Stomach (tissue), 9 donors: ENCODE data around the gene CRYBB3. TPM values are rescaled to one million over a fixed set of nuclear protein-coding genes. Genes with fewer than 3 reads are reported as not detected.
"Not testable (repeated sequence)": the region's sequence is repeated elsewhere in the genome, so short reads cannot be mapped to it uniquely, and the experiment has no call there.

Experiments used
- DNase-seq, 2 donors: peaks; one replicate each; pipeline versions ENCODE4 v3.0.0 to v3.0.0-alpha.2; 2013 to 2019
- H3K27ac ChIP-seq, 5 donors: fragments of 200-600 bp in 4 of 5; sonication (generic) in 4 of 5; one replicate each; pipeline ENCODE4 v1.5.1; 2013 to 2019; ENCODE audit warnings: mild to moderate bottlenecking in 1 of 5, moderate library complexity in 1 of 5
- H3K27me3 ChIP-seq, 3 donors: fragments of 200-600 bp; sonication (generic); one replicate each; pipeline ENCODE4 v1.5.1; 2017 to 2019; ENCODE audit warnings: mixed run types in 1 of 3
- H3K36me3 ChIP-seq, 4 donors: fragments of 200-600 bp; sonication (generic); 1 replicate in 3 of 4; 2 replicates in 1 of 4; pipeline ENCODE4 v1.5.1; 2016 to 2019
- H3K4me1 ChIP-seq, 4 donors: fragments of 200-600 bp; sonication (generic); one replicate each; pipeline ENCODE4 v1.5.1; 2016 to 2019
- H3K4me3 ChIP-seq, 4 donors: fragments of 200-600 bp; sonication (generic) in 3 of 4; one replicate each; pipeline ENCODE4 v1.5.1; 2016 to 2019; ENCODE audit warnings: mild to moderate bottlenecking in 1 of 4
- H3K9me3 ChIP-seq, 4 donors: fragments of 200-600 bp; sonication (generic); one replicate each; pipeline ENCODE4 v1.5.1; 2016 to 2019
- CTCF ChIP-seq, 7 experiments: fragments of 450-650 bp in 4 of 7; fragments of 200-600 bp in 3 of 7; sonication (generic) in 3 of 7; IDR thresholded peaks; one replicate each; pipeline ENCODE4 v1.5.1; 2016 to 2019; ENCODE audit warnings: antibody characterized with exemption in 7 of 7, control low read depth in 2 of 7, mild to moderate bottlenecking in 1 of 7
- EP300 ChIP-seq: sonication (generic); formaldehyde crosslinking; IDR thresholded peaks from one replicate; pipeline ENCODE4 v1.6.1; 2017; ENCODE audit warnings: antibody characterized with exemption
- POLR2A ChIP-seq, 4 donors: fragments of 450-650 bp; IDR thresholded peaks; one replicate each; pipeline ENCODE4 v1.6.1; 2016; ENCODE audit warnings: antibody characterized with exemption in 4 of 4, control low read depth in 2 of 4, mild to moderate bottlenecking in 1 of 4, moderate library complexity in 1 of 4
- POLR2AphosphoS5 ChIP-seq, 3 donors: sonication (generic); formaldehyde crosslinking; IDR thresholded peaks; one replicate each; pipeline ENCODE4 v1.6.1; 2016; ENCODE audit warnings: antibody characterized with exemption in 3 of 3
- WGBS, 5 donors: extraction: QIAGEN DNeasy Blood & Tissue Kit in 3 of 5; methylation state at CpG; one replicate each; pipeline versions ENCODE4 v1.1.5 to v1.1.7; 2013 to 2018; 5-methylcytosine and 5-hydroxymethylcytosine counted together
- intact Hi-C: fragments of 100-400 bp; cut with DNase I; formaldehyde crosslinking; loops from one replicate; pipeline ENCODE4 v1.15.1; 2023; ENCODE audit warnings: low total_unique reads
- polyA plus RNA-seq, 3 donors: library from polyadenylated mRNA; stranded (reverse); fragments of 200-250 nt; gene quantifications; one replicate each; pipeline ENCODE4 v1.2.3, GENCODE V29; 2013
- small RNA-seq, 4 donors: library from RNA; depleted of rRNA; stranded (forward); fragments of <200 nt; gene quantifications; one replicate each; pipeline ENCODE3, GENCODE V24; 2016
- total RNA-seq, 5 donors: library from RNA; depleted of rRNA; stranded (reverse); fragments of >200 nt; gene quantifications; one replicate each; pipeline versions ENCODE4 v1.1.0 to v1.2.3, GENCODE V29; 2014 to 2016
- donor health status: healthy with polysubstance abuse.
- donor health status: Bipolar disorder and iron deficiency.
- donor health status: healthy.

Gene CRYBB3
- total and polyA plus RNA-seq, 8 donors: 0.33 TPM; not detected in 7

- peak; percentile 85 to 94 for DNase-seq
- Histone ChIP-seq H3K4me1 (peaks cover 0 to 6% (median 6%) of the 10 kb centered on the region in 4 donors), H3K4me3 (no peak overlapping the region), H3K27me3 (peaks cover 0 to 69% (median 32%) of the 10 kb centered on the region in 3 donors), H3K27ac (no peak overlapping the region), H3K36me3 (no peaks in the 10 kb centered on the region), H3K9me3 (no peaks in the 10 kb centered on the region)
- intact Hi-C loops: loop anchor here (10.0 kb wide), 1 partner anchor 99 kb away; no protein-coding TSS in a partner anchor
- 13 to 20% (median 15%) methylated on average over 16 to 30 of the region's 30 CpGs for WGBS, 5 donors
- TF ChIP-seq EP300 (no peak), CTCF (IDR thresholded peaks at IDR 0.05) (peak in 5 of 7 experiments; percentile 31 to 63 (median 58))
Observed at GRCh38 chr22:25235547-25236290, 36.1 kb downstream of the CRYBB3 start.

DNA sequence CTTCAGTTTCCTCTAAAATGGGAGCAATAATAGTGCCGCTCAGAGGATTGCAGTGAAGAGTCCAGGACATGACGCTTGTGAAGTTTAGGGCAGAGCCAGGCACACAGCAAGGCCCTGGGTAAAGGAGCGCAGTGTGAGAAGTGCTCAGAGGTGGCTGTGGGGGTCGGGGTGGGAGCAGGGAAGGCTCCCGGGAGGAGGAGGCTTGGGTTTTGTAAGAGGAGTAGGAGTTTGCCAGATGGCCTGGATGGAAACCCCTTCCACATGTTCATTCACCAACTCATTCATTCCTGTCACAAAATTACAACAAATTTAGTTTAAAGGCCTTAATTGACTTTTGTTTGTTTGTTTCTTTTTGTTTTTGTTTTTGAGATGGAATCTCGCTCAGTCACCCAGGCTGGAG lies 36.8 kb downstream of the CRYBB3 start:
- WGBS, 5 donors: 78 to 89% (median 85%) methylated on average over 6 of the region's 6 CpGs
- Histone ChIP-seq H3K36me3 (no peaks in the 10 kb centered on the region), H3K4me1 (peaks cover 0 to 6% (median 6%) of the 10 kb centered on the region in 4 donors), H3K27ac (no peak overlapping the region), H3K9me3 (no peaks in the 10 kb centered on the region), H3K27me3 (peaks cover 0 to 68% (median 31%) of the 10 kb centered on the region in 3 donors), H3K4me3 (no peak overlapping the region)
- no peak for DNase-seq
- intact Hi-C loops: loop anchor here (10.0 kb wide), 1 partner anchor 98 kb away; no protein-coding TSS in a partner anchor
- TF ChIP-seq CTCF (IDR thresholded peaks at IDR 0.05) (no peak), POLR2A (IDR thresholded peaks at IDR 0.05) (no peak)

DNA sequence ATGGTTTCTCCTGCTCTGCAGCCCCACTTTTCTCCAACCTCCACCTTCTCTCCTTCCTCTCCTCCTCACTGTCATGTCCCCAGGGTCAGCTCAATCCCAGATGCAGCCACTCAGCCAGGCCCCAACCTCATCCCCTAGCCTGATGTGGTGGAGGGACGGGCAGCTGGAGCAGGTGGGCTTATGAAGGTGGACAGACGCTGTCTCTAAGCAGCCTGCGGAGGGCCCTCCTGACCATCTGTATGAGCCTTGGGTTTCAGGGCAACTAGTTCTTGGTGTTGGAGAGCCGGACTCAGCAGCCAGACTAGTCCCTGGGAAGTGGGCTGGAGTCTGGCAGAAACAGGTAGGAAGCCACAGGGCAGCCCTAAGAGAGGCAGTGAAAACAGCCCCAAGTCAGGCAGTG lies 37.8 kb downstream of the CRYBB3 start:
- Histone ChIP-seq H3K9me3 (no peaks in the 10 kb centered on the region), H3K4me3 (no peak overlapping the region), H3K27ac (no peak overlapping the region), H3K36me3 (no peaks in the 10 kb centered on the region), H3K4me1 (peaks cover 0 to 6% (median 6%) of the 10 kb centered on the region in 4 donors), H3K27me3 (peaks cover 0 to 57% (median 29%) of the 10 kb centered on the region in 3 donors)
- DNase-seq: no peak
- intact Hi-C loops: loop anchor here (10.0 kb wide), 1 partner anchor 97 kb away; no protein-coding TSS in a partner anchor
- WGBS, 5 donors: 60 to 90% (median 80%) methylated on average over 4 of the region's 4 CpGs
- TF ChIP-seq POLR2AphosphoS5 (IDR thresholded peaks at IDR 0.05): no peak
- no peak for TF ChIP-seq CTCF (IDR thresholded peaks at IDR 0.05)
- TF ChIP-seq POLR2A (IDR thresholded peaks at IDR 0.05): no peak
- no peak for TF ChIP-seq EP300

DNA sequence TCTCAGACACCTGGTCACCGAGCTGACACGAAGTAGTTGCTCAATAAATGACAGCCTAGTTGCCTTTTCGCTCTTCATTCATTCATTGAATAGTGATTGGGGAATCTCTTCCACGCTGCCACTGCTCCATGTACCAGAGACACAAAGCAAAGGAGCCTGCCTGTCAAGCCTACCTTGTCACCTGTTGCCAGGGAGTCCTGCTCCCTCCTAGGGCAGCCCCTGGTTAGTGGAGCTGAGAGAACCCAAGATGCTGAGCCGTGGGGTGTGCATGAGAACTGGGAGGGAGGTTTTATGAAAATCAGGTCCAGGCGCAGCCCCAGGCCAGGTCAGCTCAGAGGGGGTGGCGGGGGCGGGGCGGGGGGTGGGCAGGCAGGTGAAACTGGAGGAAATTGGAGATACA lies 38.4 kb downstream of the CRYBB3 start:
- not testable (repeated sequence) for H3K27ac ChIP-seq, H3K4me1 ChIP-seq, DNase-seq, H3K9me3 ChIP-seq, H3K36me3 ChIP-seq, H3K4me3 ChIP-seq
- intact Hi-C loops: loop anchor here (10.0 kb wide), 1 partner anchor 97 kb away; no protein-coding TSS in a partner anchor
- WGBS, 5 donors: 64 to 71% (median 66%) methylated on average over 8 to 9 of the region's 9 CpGs
- peaks cover 0 to 52% (median 29%) of the 10 kb centered on the region in 3 donors for H3K27me3 ChIP-seq

- H3K4me3 ChIP-seq, DNase-seq, H3K27ac ChIP-seq, H3K27me3 ChIP-seq, H3K36me3 ChIP-seq, intact Hi-C loops, H3K9me3 ChIP-seq, H3K4me1 ChIP-seq: not testable (repeated sequence)
- WGBS, 5 donors: 52 to 68% (median 60%) methylated on average over 1 of the region's 1 CpG
Observed at GRCh38 chr22:25255169-25255568, 55.5 kb downstream of the CRYBB3 start.

Small RNAs within 50 kb of the gene (small RNA-seq; reads per million reads assigned to genes)
- gene Z99916.2: 0 reads per million in 4 donors

Other genes starting within 250 kb of the CRYBB3 start
- 10 to 100 TPM; 30.8 to 80.5 (median 43.8) TPM for gene KIAA1671, start 247.1 kb upstream of the CRYBB3 start, total RNA-seq
- 1 to 10 TPM; 5.7 to 7.7 (median 6.9) TPM for gene KIAA1671, start 247.1 kb upstream of the CRYBB3 start, polyA plus RNA-seq
- not detected for gene CRYBB2, start 19.8 kb downstream of the CRYBB3 start, total RNA-seq
- under 1 TPM in 2 of 3 donors, not detected in 1; 0.53 to 0.92 TPM for gene CRYBB2, start 19.8 kb downstream of the CRYBB3 start, polyA plus RNA-seq